HT1080 (cell line): ENCODE measurements around the gene TCF7L1. TPM values are rescaled to one million over a fixed set of nuclear protein-coding genes. Genes with fewer than 3 reads are reported as not detected.
"Not testable (repeated sequence)": the region's sequence is repeated elsewhere in the genome, so short reads cannot be mapped to it uniquely, and the experiment has no call there.

Experiments
- DNase-seq: peaks from one replicate; pipeline ENCODE4 v3.0.0-alpha.2; 2015; ENCODE audit warnings: low read depth
- total RNA-seq: library from RNA; depleted of rRNA; stranded (reverse); fragments of >200 nt; shearing (Covaris generic); gene quantifications from 2 replicates; pipeline ENCODE4 v1.2.3, GENCODE V29; 2014

The TCF7L1 gene
- total RNA-seq, 1 experiment from 2014 or later: 0.16 TPM

GRCh38 chr2:85183076-85183475, 49.9 kb downstream of the TCF7L1 start:
- DNase-seq: no peak

GRCh38 chr2:85183479-85183878, 50.3 kb downstream of the TCF7L1 start:
- DNase-seq: no peak

GRCh38 chr2:85184231-85184630, 51.0 kb downstream of the TCF7L1 start:
- no peak for DNase-seq

- DNase-seq: no peak
Measured at GRCh38 chr2:85184990-85185389, 51.8 kb downstream of the TCF7L1 start.

GRCh38 chr2:85185431-85185940, 52.3 kb downstream of the TCF7L1 start:
- no peak for DNase-seq

GRCh38 chr2:85187069-85187468, 53.9 kb downstream of the TCF7L1 start:
- no peak for DNase-seq

- no peak for DNase-seq
Measured at GRCh38 chr2:85188852-85189251, 55.7 kb downstream of the TCF7L1 start.

- DNase-seq: no peak
Measured at GRCh38 chr2:85189606-85190270, 56.5 kb downstream of the TCF7L1 start.

GRCh38 chr2:85191157-85191556, 58.0 kb downstream of the TCF7L1 start:
- DNase-seq: no peak

GRCh38 chr2:85194780-85195480, 61.7 kb downstream of the TCF7L1 start:
- no peak for DNase-seq

- no peak for DNase-seq
Measured at GRCh38 chr2:85195956-85196355, 62.8 kb downstream of the TCF7L1 start.

GRCh38 chr2:85199698-85200097, 66.5 kb downstream of the TCF7L1 start:
- DNase-seq: no peak

GRCh38 chr2:85209887-85210286, 76.7 kb downstream of the TCF7L1 start:
- no peak for DNase-seq

GRCh38 chr2:85210511-85210910, 77.3 kb downstream of the TCF7L1 start:
- DNase-seq: no peak

GRCh38 chr2:85211606-85212005, 78.4 kb downstream of the TCF7L1 start:
- not testable (repeated sequence) for DNase-seq

- DNase-seq: no peak
Measured at GRCh38 chr2:85212841-85213240, 79.6 kb downstream of the TCF7L1 start.

- DNase-seq: no peak
Measured at GRCh38 chr2:85213404-85213803, 80.2 kb downstream of the TCF7L1 start.

- no peak for DNase-seq
Measured at GRCh38 chr2:85213901-85214512, 80.8 kb downstream of the TCF7L1 start.

- no peak for DNase-seq
Measured at GRCh38 chr2:85215081-85215447, 81.9 kb downstream of the TCF7L1 start.

GRCh38 chr2:85215448-85216401, 82.5 kb downstream of the TCF7L1 start:
- no peak for DNase-seq

GRCh38 chr2:85216927-85217326, 83.7 kb downstream of the TCF7L1 start:
- DNase-seq: no peak
